22Rv1 (cell line): ENCODE results near the gene KCNJ3.

ENCODE experiments used
- CTCF ChIP-seq: fragments of 450-650 bp; IDR thresholded peaks from 2 replicates; pipeline ENCODE4 v1.5.1; 2017; ENCODE audit warnings: mild to moderate bottlenecking
- ZFX ChIP-seq: fragments of 450-650 bp; IDR thresholded peaks from 2 replicates; pipeline ENCODE4 v1.6.1; 2017; ENCODE audit warnings: antibody characterized with exemption, borderline replicate concordance

GRCh38 chr2:154658854-154659253, 39.6 kb upstream of the KCNJ3 start:
- TF ChIP-seq CTCF (no peak), ZFX (no peak)
